T-cell (primary cell): Measurements from ENCODE around the gene RHOF. TPM values are rescaled to one million over a fixed set of nuclear protein-coding genes. Genes with fewer than 3 reads are reported as not detected.

Source experiments
- ATAC-seq, 4 experiments: fragments of 200-7000 bp in 3 of 4; fragments of 150-1000 bp in 1 of 4; cut with Tn5 transposase; replicated peaks in 1 of 4; 1 replicate in 3 of 4; 2 replicates in 1 of 4; pipeline ENCODE4 v1.10.0; 2021; ENCODE audit warnings: moderate library complexity in 3 of 4, mild to moderate bottlenecking in 2 of 4, moderate number of reproducible peaks in 1 of 4
- CTCF ChIA-PET, 2 donors: fragments of 300-600 bp; sonication (Branson Sonifier 250); formaldehyde crosslinking; loops; one replicate each; lab custom pipeline; 2022; ENCODE audit warnings: antibody characterized with exemption in 2 of 2; lab: Charles Lee
- POLR2A ChIA-PET, 2 donors: fragments of 300-600 bp; sonication (Branson Sonifier 250); formaldehyde crosslinking; loops; one replicate each; lab custom pipeline; 2022; ENCODE audit warnings: antibody characterized with exemption in 2 of 2; lab: Charles Lee
- DNase-seq, 35 experiments: peaks; one replicate each; pipeline versions ENCODE4 v3.0.0 to v3.0.0-alpha.2; 2013 to 2023
- H3K27ac ChIP-seq: one replicate; pipeline ENCODE4 v1.5.1; 2013; ENCODE audit warnings: low read length
- H3K27me3 ChIP-seq, 2 experiments: replicated peaks in 1 of 2; 1 replicate in 1 of 2; 2 replicates in 1 of 2; pipeline versions ENCODE4 v1.6.1 to v1.7.0; 2013; ENCODE audit warnings: low read length in 1 of 2, mixed read lengths in 1 of 2; ENCODE audit not compliant: control insufficient read depth in 2 of 2, insufficient read depth in 2 of 2; ENCODE audit errors: extremely low read depth in 1 of 2
- H3K36me3 ChIP-seq, 2 donors: 1 replicate in 1 of 2; 2 replicates in 1 of 2; pipeline versions ENCODE4 v1.6.1 to v1.7.0; 2013; ENCODE audit warnings: low read length in 1 of 2; ENCODE audit not compliant: control insufficient read depth in 2 of 2, insufficient read depth in 1 of 2; ENCODE audit errors: extremely low read depth in 1 of 2
- H3K4me1 ChIP-seq, 2 experiments: 1 replicate in 1 of 2; 2 replicates in 1 of 2; pipeline versions ENCODE4 v1.6.1 to v1.7.0; 2013; ENCODE audit warnings: low read length in 2 of 2, mixed read lengths in 1 of 2; ENCODE audit not compliant: insufficient read depth in 2 of 2, control insufficient read depth in 1 of 2; ENCODE audit errors: extremely low read depth in 1 of 2
- H3K4me3 ChIP-seq, 2 donors: 1 replicate in 1 of 2; 2 replicates in 1 of 2; pipeline versions ENCODE4 v1.5.1 to v1.7.0; 2013; ENCODE audit warnings: mild to moderate bottlenecking in 2 of 2, low read length in 1 of 2, moderate library complexity in 1 of 2; ENCODE audit not compliant: control insufficient read depth in 1 of 2; ENCODE audit errors: extremely low read depth in 1 of 2
- H3K9me3 ChIP-seq: 2 replicates; pipeline ENCODE4 v1.7.0; 2013
- H3K27ac Mint-ChIP-seq, 2 donors: one replicate each; pipeline ENCODE4 v1.8.0; 2020 to 2021; ENCODE audit warnings: mild to moderate bottlenecking in 2 of 2, mixed read lengths in 2 of 2
- H3K27me3 Mint-ChIP-seq, 2 donors: one replicate each; pipeline ENCODE4 v1.8.0; 2021 to 2022; ENCODE audit warnings: mixed read lengths in 2 of 2
- H3K36me3 Mint-ChIP-seq: one replicate; pipeline ENCODE4 v1.8.0; 2021; ENCODE audit warnings: mixed read lengths
- H3K4me1 Mint-ChIP-seq, 3 donors: one replicate each; pipeline ENCODE4 v1.8.0; 2020 to 2022; ENCODE audit warnings: mixed read lengths in 3 of 3, mild to moderate bottlenecking in 1 of 3
- H3K4me3 Mint-ChIP-seq, 3 donors: one replicate each; pipeline ENCODE4 v1.8.0; 2020 to 2022; ENCODE audit warnings: mild to moderate bottlenecking in 3 of 3, mixed read lengths in 3 of 3, moderate library complexity in 3 of 3
- H3K9me3 Mint-ChIP-seq, 3 donors: one replicate each; pipeline ENCODE4 v1.8.0; 2020 to 2022; ENCODE audit warnings: mixed read lengths in 3 of 3
- WGBS: methylation state at CpG from one replicate; pipeline ENCODE4 v1.1.5; 2013; ENCODE audit warnings: missing lambda C conversion rate; ENCODE audit not compliant: insufficient coverage; 5-methylcytosine and 5-hydroxymethylcytosine counted together
- total RNA-seq, 35 experiments: library from RNA in 6 of 35; stranded (reverse) in 6 of 35; fragments of 120-200 nt in 1 of 35; gene quantifications; one replicate each; pipeline versions ENCODE4 v1.2.1 to v1.2.4 and lab custom pipeline; 2013 to 2026

RHOF gene
- total RNA-seq, 5 donors from 2014 or later (not counting 1 experiment from before 2014, with no cell fraction given): 137 to 158 (median 145) TPM

DNA sequence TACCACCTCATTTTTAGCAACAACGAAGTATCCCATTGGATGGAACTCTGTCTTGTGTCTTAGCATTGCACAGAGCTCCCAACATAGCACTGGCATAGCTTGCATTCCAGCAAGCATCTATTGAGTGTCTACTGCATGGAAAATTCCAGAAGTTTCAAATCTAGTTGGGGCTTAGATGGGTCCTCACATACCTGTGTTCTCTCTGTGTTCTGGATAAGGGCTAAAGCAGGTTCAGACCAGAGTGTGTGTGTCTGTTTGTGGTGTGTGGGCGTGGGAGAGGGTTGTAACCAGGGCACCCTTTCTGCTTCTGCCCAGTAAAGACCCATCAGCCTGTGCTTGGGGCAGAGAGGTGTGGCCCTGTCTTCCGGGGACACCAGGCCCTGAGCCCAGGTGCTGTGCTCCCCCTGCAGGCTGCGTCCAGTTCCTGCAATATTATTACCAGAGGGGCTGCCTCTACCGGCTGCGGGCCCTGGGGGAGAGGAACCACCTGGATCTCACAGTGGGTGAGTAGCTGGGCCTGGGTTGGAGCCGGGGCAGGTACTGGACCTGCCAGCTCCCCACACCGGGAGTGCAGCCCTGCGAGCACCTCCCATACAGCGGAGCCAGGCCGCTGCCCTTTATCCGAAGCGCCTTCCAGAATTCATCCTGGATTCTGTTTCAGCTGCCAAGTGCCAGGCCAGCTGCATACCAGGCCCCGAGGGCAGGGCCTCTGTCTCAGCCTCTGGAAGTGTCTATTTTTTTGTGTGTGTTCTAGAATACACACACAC, 20.3 kb downstream of the RHOF start:
- H3K36me3 Mint-ChIP-seq: no peaks in the 10 kb centered on the region
- H3K4me1 Mint-ChIP-seq: peaks cover 8 to 15% (median 10%) of the 10 kb centered on the region in 3 donors
- H3K4me3 Mint-ChIP-seq: no peak overlapping the region
- 42% methylated on average over 10 of the region's 14 CpGs for WGBS
- Histone ChIP-seq H3K36me3 (peaks cover 6% of the 10 kb centered on the region in 2 donors), H3K4me1 (peaks cover 0 to 29% of the 10 kb centered on the region in 2 experiments), H3K9me3 (no peaks in the 10 kb centered on the region), H3K4me3 (no peak overlapping the region), H3K27me3 (no peaks in the 10 kb centered on the region), H3K27ac (peak overlapping the region; percentile 47)
- no peaks in the 10 kb centered on the region for H3K9me3 Mint-ChIP-seq
- peak overlapping the region; percentile 31 to 66 for H3K27ac Mint-ChIP-seq
- H3K27me3 Mint-ChIP-seq: no peaks in the 10 kb centered on the region
- ChIA-PET POLR2A (no interaction called here), CTCF (interaction anchor here (0.6 to 2.6 kb wide), 16 partner anchors 9 to 350 kb away, joined by 3 to 19 read pairs (median 3); partner anchors contain the start of genes RHOF (in 2 of the 2) and TMEM120B (in 1 of the 2))
- DNase-seq (peak; percentile 48 to 88 (median 74)), ATAC-seq (peak; percentile 70 to 87 (median 81))

DNA sequence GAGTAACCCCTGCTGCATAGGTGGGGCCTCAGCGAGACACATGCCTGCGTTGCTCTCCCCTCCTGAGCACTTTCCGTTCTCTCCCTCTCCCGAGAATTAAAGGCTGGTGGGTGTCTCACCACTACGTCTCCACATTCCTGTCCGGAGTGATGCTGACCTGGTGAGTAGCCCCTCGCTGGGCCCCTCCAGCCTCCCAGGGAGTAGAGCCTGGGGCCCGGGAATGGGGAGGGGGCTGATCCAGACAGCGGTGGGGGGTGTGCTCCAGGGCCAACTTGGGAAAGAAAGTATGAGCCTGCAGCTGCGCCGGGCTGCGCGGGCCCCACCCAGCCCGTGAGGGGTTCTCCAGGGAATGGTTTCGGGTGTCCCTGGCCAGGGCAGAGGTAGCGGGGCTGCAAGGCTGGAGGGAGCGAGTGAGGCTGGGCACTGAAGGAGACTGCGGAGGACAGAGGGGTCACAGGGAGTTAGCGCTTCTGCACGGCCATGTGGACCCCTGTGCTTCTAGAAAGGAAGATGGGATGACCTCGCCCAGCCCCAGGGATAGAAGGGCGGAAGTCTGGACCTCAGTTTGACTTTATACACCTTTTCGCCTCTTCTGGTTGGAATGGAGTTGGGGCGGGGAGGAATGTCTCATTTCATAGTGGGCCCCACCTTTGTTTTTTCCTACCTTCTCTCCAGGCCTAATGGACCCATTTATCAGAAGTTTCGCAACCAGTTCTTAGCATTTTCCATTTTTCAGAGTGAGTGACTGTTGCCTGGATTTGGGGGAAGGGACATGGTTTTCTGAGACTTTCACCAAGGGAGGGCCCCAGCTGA, 22.5 kb downstream of the RHOF start:
- ChIA-PET CTCF (interaction anchor here in 1 of 2 donors (0.5 to 0.9 kb wide), 2 partner anchors 23 to 367 kb away, joined by 3 read pairs; no protein-coding TSS in a partner anchor), POLR2A (no interaction called here)
- Histone ChIP-seq H3K27ac (no peak overlapping the region), H3K4me3 (no peak overlapping the region), H3K4me1 (peaks cover 0 to 16% of the 10 kb centered on the region in 2 experiments), H3K27me3 (no peaks in the 10 kb centered on the region), H3K36me3 (peaks cover 0 to under 1% of the 10 kb centered on the region in 2 donors), H3K9me3 (no peaks in the 10 kb centered on the region)
- Mint-ChIP-seq H3K4me1 (peaks cover 8 to 9% (median 8%) of the 10 kb centered on the region in 3 donors), H3K27me3 (no peaks in the 10 kb centered on the region), H3K4me3 (no peak overlapping the region), H3K27ac (no peak overlapping the region), H3K9me3 (no peaks in the 10 kb centered on the region), H3K36me3 (no peaks in the 10 kb centered on the region)
- 96% methylated on average over 18 of the region's 25 CpGs for WGBS
- DNase-seq: no peak
- no peak for ATAC-seq

DNA sequence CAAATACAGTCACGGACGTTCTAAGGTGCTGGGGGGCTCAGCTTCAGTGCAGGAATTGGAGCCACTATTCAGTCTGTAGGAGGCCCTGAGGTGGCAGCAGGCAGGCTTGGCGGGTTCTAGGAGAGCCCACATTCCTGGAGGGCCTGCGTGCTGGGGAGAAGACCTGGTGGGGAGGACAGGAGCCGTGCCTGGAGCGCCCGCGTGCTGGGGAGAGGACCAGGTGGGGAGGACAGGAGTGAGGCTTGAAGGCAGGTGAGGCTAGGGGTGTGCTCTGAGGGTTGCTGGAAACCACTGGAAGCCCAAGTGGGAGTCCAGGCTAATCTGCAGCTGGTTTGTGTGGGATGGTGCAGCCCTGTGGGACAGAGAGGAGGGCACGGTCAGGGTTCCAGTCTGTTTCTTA, 23.1 kb downstream of the RHOF start:
- no peak overlapping the region for H3K4me3 Mint-ChIP-seq
- Histone ChIP-seq H3K27me3 (no peaks in the 10 kb centered on the region), H3K9me3 (no peaks in the 10 kb centered on the region), H3K4me3 (no peak overlapping the region), H3K36me3 (peaks cover 0 to 4% of the 10 kb centered on the region in 2 donors), H3K4me1 (peaks cover 0 to 10% of the 10 kb centered on the region in 2 experiments), H3K27ac (no peak overlapping the region)
- H3K36me3 Mint-ChIP-seq: no peaks in the 10 kb centered on the region
- H3K27ac Mint-ChIP-seq: no peak overlapping the region
- ChIA-PET CTCF (no interaction called here), POLR2A (no interaction called here)
- DNase-seq (no peak), ATAC-seq (no peak)
- H3K27me3 Mint-ChIP-seq: no peaks in the 10 kb centered on the region
- H3K4me1 Mint-ChIP-seq: peaks cover 7 to 8% (median 8%) of the 10 kb centered on the region in 3 donors
- 89% methylated on average over 9 of the region's 9 CpGs for WGBS
- H3K9me3 Mint-ChIP-seq: no peaks in the 10 kb centered on the region

DNA sequence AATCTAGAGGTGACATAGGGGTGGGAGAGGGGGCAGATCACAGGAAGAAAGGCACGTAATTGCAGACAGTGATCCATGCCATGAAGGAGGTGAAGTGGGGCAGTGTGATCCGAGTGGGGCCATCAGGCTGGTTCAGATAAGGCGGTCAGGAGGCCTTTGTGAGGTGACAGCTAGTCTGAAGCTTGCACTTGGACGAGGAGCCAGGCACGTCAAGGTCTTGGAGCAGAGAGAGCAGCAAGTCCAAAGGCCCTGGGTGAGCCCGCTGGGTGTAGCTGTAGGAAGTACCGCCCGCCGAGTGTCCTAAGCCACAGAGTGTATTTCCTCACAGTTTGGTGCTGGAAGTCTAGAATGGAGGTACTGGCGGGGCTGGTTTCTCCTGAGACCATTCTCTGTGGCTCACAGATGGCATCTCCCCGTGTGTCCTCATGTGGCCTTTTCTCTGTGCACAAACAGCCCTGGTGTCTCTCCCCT, 23.6 kb downstream of the RHOF start:
- 89% methylated on average over 11 of the region's 11 CpGs for WGBS
- peaks cover 0 to 4% of the 10 kb centered on the region in 2 donors for H3K36me3 ChIP-seq
- no peak for DNase-seq
- no peak overlapping the region for H3K27ac ChIP-seq
- Mint-ChIP-seq H3K4me3 (no peak overlapping the region), H3K27me3 (no peaks in the 10 kb centered on the region), H3K36me3 (no peaks in the 10 kb centered on the region), H3K4me1 (peaks cover 7 to 8% (median 8%) of the 10 kb centered on the region in 3 donors), H3K27ac (no peak overlapping the region), H3K9me3 (no peaks in the 10 kb centered on the region)
- H3K4me3 ChIP-seq: no peak overlapping the region
- ChIA-PET CTCF (no interaction called here), POLR2A (no interaction called here)
- no peak for ATAC-seq
- H3K9me3 ChIP-seq: no peaks in the 10 kb centered on the region
- H3K4me1 ChIP-seq: peaks cover 0 to 8% of the 10 kb centered on the region in 2 experiments
- no peaks in the 10 kb centered on the region for H3K27me3 ChIP-seq

DNA sequence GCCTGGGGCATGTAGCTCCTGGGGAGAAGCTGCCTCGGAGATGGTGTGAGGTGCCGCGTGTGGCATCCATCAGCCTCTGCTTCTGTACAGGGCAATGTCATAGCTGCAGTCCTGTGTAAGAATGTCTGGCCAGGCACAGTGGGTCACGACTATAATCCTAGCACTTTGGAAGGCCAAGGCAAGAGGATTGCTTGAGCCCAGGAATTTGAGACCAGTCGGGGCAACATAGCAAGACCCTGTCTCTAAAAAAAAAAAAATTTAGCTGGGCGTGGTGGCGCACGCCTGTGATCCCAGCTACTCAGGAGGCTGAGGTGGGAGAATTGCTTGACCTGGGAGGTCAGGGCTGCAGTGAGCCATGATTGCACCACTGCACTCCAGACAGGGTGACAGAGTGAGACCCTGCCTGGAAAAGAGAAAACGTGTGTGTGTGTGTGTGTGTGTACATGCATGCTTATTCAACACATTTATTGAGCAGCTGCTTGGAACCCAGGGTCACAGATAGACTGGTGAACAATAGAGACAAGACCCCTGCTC, 24.1 kb downstream of the RHOF start:
- H3K9me3 ChIP-seq: no peaks in the 10 kb centered on the region
- no peak overlapping the region for H3K4me3 Mint-ChIP-seq
- no peaks in the 10 kb centered on the region for H3K27me3 ChIP-seq
- ATAC-seq (no peak), DNase-seq (no peak)
- ChIA-PET CTCF (interaction anchor here (0.5 to 0.8 kb wide), 3 partner anchors 16 to 846 kb away, joined by 3 read pairs; no protein-coding TSS in a partner anchor), POLR2A (no interaction called here)
- H3K27ac Mint-ChIP-seq: no peak overlapping the region
- 84% methylated on average over 8 of the region's 9 CpGs for WGBS
- peaks cover 7 to 8% (median 8%) of the 10 kb centered on the region in 3 donors for H3K4me1 Mint-ChIP-seq
- no peaks in the 10 kb centered on the region for H3K27me3 Mint-ChIP-seq
- no peak overlapping the region for H3K4me3 ChIP-seq
- H3K4me1 ChIP-seq: peaks cover 0 to 8% of the 10 kb centered on the region in 2 experiments
- peaks cover 0 to 4% of the 10 kb centered on the region in 2 donors for H3K36me3 ChIP-seq
- no peaks in the 10 kb centered on the region for H3K36me3 Mint-ChIP-seq
- no peaks in the 10 kb centered on the region for H3K9me3 Mint-ChIP-seq
- H3K27ac ChIP-seq: no peak overlapping the region

DNA sequence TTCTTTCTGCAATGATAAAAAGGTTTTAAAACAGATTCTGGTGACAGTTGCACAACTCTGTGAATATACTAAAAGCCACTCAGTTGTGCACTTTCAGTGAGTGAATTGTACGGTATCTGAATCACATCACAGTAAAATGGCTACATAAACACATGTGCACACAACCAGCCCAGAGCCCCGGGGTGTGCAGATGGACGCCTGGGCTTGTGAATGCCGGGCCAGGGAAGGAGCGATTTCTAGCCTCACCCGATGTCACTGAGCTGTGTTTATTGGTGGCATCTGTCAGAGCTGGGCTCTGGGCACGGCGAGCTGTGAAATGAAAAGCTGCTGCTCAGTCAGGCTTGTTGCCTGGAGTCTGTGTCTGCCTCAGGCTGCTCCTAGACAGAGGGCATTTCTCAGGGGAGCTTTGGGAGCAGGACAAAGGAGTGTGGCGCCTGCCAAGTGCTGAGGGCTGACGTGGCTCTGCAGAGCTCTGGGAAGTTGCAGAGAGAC, 25.9 kb downstream of the RHOF start:
- ChIA-PET CTCF (interaction anchor here in 1 of 2 donors (1.0 kb wide), 1 partner anchor 27 kb away, joined by 3 read pairs; no protein-coding TSS in a partner anchor), POLR2A (interaction anchor here in 1 of 2 donors (0.7 kb wide), 1 partner anchor 25 kb away, joined by 3 read pairs; no protein-coding TSS in a partner anchor)
- H3K9me3 ChIP-seq: no peaks in the 10 kb centered on the region
- WGBS: 87% methylated on average over 8 of the region's 10 CpGs
- no peak for DNase-seq
- Mint-ChIP-seq H3K9me3 (no peaks in the 10 kb centered on the region), H3K36me3 (no peaks in the 10 kb centered on the region), H3K4me3 (no peak overlapping the region), H3K4me1 (no peaks in the 10 kb centered on the region), H3K27me3 (no peaks in the 10 kb centered on the region), H3K27ac (no peak overlapping the region)
- H3K4me1 ChIP-seq: no peaks in the 10 kb centered on the region
- no peak overlapping the region for H3K4me3 ChIP-seq
- peaks cover 0 to 4% of the 10 kb centered on the region in 2 donors for H3K36me3 ChIP-seq
- ATAC-seq: no peak
- no peaks in the 10 kb centered on the region for H3K27me3 ChIP-seq
- H3K27ac ChIP-seq: no peak overlapping the region
